Measurements from ENCODE around the gene RTKN2.

The RTKN2 gene

DNA sequence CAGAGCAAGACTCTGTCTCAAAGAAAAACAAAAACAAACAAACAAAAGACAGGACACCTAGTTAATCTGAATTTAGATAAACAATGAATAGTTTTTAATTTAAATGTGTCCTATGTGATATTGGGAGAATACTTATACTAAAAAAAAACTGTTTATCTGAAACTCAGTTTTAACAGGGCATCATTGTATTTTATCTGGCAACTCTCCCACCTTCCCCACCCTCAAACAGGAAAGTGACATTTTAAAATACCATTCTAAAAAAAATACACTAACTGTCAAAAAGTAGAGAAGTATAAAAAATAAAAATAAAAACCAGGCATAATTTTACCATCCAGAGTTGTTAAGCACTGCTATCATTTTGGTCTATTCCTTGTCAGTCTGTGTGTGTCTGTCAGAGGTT lies 119.0 kb downstream of the RTKN2 start:
- H3K36me3 ChIP-seq (ENCODE audit: control insufficient read depth, low read length), result no peaks in the 10 kb centered on the region
- H3K27me3 ChIP-seq (ENCODE audit: control insufficient read depth, low read length), result no peaks in the 10 kb centered on the region
- no peaks in the 10 kb centered on the region for H3K79me2 ChIP-seq (ENCODE audit: control insufficient read depth, low read length)
- H3K9me3 ChIP-seq (ENCODE audit: control insufficient read depth, insufficient read depth, low read length), result no peaks in the 10 kb centered on the region
- H3K9me2 ChIP-seq (replicated peaks; ENCODE audit: control insufficient read depth, low read length), result no peaks in the 10 kb centered on the region
- H4K20me1 ChIP-seq (ENCODE audit: control insufficient read depth, insufficient read depth, low read depth, low read length), result no peaks in the 10 kb centered on the region
- no peaks in the 10 kb centered on the region for H3K4me1 ChIP-seq (ENCODE audit: control insufficient read depth, low read length)
- no peak overlapping the region for H3K4me2 ChIP-seq (ENCODE audit: low read length)
- H3K4me3 ChIP-seq (ENCODE audit: low read length), result no peak overlapping the region
- TF ChIP-seq EZH2phosphoT487 (IDR thresholded peaks at IDR 0.05; ENCODE audit: borderline replicate concordance, low read length), result no peak
- TF ChIP-seq, protein P1, sequence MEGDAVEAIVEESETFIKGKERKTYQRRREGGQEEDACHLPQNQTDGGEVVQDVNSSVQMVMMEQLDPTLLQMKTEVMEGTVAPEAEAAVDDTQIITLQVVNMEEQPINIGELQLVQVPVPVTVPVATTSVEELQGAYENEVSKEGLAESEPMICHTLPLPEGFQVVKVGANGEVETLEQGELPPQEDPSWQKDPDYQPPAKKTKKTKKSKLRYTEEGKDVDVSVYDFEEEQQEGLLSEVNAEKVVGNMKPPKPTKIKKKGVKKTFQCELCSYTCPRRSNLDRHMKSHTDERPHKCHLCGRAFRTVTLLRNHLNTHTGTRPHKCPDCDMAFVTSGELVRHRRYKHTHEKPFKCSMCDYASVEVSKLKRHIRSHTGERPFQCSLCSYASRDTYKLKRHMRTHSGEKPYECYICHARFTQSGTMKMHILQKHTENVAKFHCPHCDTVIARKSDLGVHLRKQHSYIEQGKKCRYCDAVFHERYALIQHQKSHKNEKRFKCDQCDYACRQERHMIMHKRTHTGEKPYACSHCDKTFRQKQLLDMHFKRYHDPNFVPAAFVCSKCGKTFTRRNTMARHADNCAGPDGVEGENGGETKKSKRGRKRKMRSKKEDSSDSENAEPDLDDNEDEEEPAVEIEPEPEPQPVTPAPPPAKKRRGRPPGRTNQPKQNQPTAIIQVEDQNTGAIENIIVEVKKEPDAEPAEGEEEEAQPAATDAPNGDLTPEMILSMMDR (IDR thresholded peaks at IDR 0.05; ENCODE audit: low read depth, low read length, poor library complexity, severe bottlenecking), result no peak
- H3K27ac ChIP-seq (ENCODE audit: low read depth, low read length), result no peak overlapping the region
- H3F3A ChIP-seq (ENCODE audit: control insufficient read depth, insufficient read depth), result no peaks in the 10 kb centered on the region

- Histone ChIP-seq H3K79me2 (ENCODE audit: control insufficient read depth, low read length) (no peaks in the 10 kb centered on the region), H3K27ac (ENCODE audit: low read depth, low read length) (no peak overlapping the region), H3K9me2 (replicated peaks; ENCODE audit: control insufficient read depth, low read length) (no peaks in the 10 kb centered on the region), H3K4me3 (ENCODE audit: low read length) (no peak overlapping the region), H3K36me3 (ENCODE audit: control insufficient read depth, low read length) (no peaks in the 10 kb centered on the region), H3K9me3 (ENCODE audit: control insufficient read depth, insufficient read depth, low read length) (peaks cover 7% of the 10 kb centered on the region; the same call in 1 of the 2 replicates), H3F3A (ENCODE audit: control insufficient read depth, insufficient read depth) (no peaks in the 10 kb centered on the region), H4K20me1 (ENCODE audit: control insufficient read depth, insufficient read depth, low read depth, low read length) (no peaks in the 10 kb centered on the region), H3K27me3 (ENCODE audit: control insufficient read depth, low read length) (no peaks in the 10 kb centered on the region), H3K4me2 (ENCODE audit: low read length) (no peak overlapping the region), H3K4me1 (ENCODE audit: control insufficient read depth, low read length) (peaks cover 9% of the 10 kb centered on the region)
- TF ChIP-seq EZH2phosphoT487 (IDR thresholded peaks at IDR 0.05; ENCODE audit: borderline replicate concordance, low read length), result no peak
- TF ChIP-seq, protein P1 (IDR thresholded peaks at IDR 0.05; ENCODE audit: low read depth, low read length, poor library complexity, severe bottlenecking), result no peak
Observed at GRCh38 chr10:62148155-62148554, 120.5 kb downstream of the RTKN2 start.

DNA sequence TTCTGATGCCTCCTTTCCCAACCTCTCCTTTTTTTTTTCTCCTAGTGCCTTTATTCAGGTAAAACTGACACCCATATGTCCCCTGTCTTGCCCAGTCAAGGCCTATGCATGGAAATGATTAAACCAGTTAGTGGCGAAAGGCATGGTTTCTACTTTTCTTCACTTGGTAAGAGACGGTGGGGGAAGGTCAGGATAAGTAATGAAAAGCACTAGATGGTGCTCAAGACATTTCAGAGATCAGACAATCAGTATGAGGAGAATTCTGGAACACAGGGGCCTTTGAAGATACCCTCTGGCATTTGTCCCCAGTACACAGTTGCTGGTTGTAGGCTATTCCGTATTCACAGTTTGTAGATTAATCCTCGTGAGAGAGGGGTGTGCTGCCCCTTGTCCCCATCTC lies 121.2 kb downstream of the RTKN2 start:
- no peaks in the 10 kb centered on the region for H3K36me3 ChIP-seq (ENCODE audit: control insufficient read depth, low read length)
- H3K4me1 ChIP-seq (ENCODE audit: control insufficient read depth, low read length), result peaks cover 10% of the 10 kb centered on the region
- H4K20me1 ChIP-seq (ENCODE audit: control insufficient read depth, insufficient read depth, low read depth, low read length), result no peaks in the 10 kb centered on the region
- H3K4me3 ChIP-seq (ENCODE audit: low read length), result no peak overlapping the region
- H3K9me2 ChIP-seq (replicated peaks; ENCODE audit: control insufficient read depth, low read length), result no peaks in the 10 kb centered on the region
- no peaks in the 10 kb centered on the region for H3K27me3 ChIP-seq (ENCODE audit: control insufficient read depth, low read length)
- TF ChIP-seq, protein P1 (IDR thresholded peaks at IDR 0.05; ENCODE audit: low read depth, low read length, poor library complexity, severe bottlenecking), result no peak
- TF ChIP-seq EZH2phosphoT487 (IDR thresholded peaks at IDR 0.05; ENCODE audit: borderline replicate concordance, low read length), result no peak
- no peak overlapping the region for H3K27ac ChIP-seq (ENCODE audit: low read depth, low read length)
- peaks cover 9% of the 10 kb centered on the region; the same call in 1 of the 2 replicates for H3K9me3 ChIP-seq (ENCODE audit: control insufficient read depth, insufficient read depth, low read length)
- no peaks in the 10 kb centered on the region for H3K79me2 ChIP-seq (ENCODE audit: control insufficient read depth, low read length)
- no peaks in the 10 kb centered on the region for H3F3A ChIP-seq (ENCODE audit: control insufficient read depth, insufficient read depth)
- H3K4me2 ChIP-seq (ENCODE audit: low read length), result no peak overlapping the region
